Fibroblast of skin of right quadriceps (primary cell): ENCODE data around the gene MACROD1.

Experiments
- DNase-seq: peaks from one replicate; pipeline ENCODE4 v3.0.0-alpha.2; 2013

Gene MACROD1

DNA sequence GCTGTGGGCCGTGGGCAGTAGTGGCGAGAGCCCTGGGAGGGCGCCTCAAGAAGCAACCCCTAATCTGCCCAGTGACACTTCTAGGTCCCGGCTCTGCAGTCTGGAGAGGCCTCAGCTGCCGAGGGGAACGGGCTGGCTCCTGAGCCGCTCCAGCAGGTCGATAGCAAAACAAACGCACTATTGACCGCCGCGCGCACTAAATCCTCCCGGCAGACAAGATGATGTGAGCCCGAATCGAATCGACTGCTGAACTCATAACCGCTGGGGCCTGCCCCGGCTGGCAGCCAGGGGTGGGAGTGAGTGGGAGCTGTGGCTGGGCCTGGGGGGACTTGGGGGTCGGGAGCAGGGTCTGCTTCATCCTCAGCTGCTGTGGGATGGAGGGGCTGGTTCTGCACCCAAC lies 94.1 kb downstream of the MACROD1 start:
- DNase-seq, result no peak

GRCh38 chr11:64070314-64070681 lies 95.6 kb downstream of the MACROD1 start:
- no peak for DNase-seq

- no peak for DNase-seq
Observed at GRCh38 chr11:64069401-64070313, 96.3 kb downstream of the MACROD1 start.

GRCh38 chr11:64068705-64069400 lies 97.1 kb downstream of the MACROD1 start:
- no peak for DNase-seq

DNA sequence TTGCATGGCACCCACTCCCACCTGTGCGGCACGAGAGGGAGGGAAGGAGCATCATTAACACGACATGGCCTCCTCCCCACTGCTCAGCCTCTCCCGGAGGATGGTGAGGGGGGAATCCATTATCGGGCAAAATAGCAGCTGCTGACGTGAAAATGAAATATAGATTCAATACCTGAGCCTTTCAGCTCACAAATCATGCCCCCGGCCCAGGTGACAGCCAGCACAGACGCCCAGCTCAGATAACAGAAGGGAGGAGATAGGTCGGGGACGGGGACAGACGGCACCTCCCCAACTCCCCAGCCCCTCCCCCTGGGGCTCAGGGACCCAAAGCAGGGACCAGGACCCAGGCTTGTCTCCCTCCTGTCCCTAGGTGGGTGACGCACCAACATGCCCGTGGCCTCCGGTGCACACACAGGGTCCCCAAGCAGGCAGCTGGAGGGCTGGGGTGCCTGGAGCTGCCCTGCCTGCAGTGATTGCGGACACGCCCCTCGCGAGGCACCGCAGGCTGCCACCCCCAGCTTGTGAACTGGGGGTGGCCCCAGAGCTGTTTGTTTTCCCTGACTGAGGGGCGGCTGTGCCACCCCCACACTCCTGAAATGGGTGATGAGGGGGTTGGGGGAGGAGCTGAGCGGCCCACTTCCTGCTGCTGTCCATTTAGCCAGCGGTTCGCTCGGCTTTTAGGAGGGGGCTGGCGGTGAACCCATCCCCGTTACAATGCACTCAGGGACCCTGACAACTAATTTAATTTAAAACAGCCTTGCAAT lies 98.5 kb downstream of the MACROD1 start:
- no peak for DNase-seq

DNA sequence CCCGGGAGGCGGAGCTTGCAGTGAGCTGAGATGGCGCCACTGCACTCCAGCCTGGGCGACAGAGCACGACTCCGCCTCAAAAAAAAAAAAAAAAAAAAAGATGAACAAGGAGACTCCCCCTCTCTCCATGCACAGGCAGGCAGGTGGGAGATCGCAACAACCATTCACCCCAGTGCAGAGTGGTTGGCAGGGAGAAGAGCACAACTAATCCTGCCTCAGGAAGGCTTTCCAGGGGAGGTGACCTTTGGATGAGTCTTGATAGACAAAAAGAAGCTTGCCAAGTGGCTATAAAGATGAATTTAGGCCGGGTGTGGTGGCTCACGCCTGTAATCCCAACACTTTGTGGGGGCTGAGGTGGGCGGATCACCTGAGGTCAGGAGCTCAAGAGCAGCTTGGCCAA lies 100.2 kb downstream of the MACROD1 start:
- DNase-seq, result no peak

- no peak for DNase-seq
Observed at GRCh38 chr11:64065141-64065465, 100.8 kb downstream of the MACROD1 start.

DNA sequence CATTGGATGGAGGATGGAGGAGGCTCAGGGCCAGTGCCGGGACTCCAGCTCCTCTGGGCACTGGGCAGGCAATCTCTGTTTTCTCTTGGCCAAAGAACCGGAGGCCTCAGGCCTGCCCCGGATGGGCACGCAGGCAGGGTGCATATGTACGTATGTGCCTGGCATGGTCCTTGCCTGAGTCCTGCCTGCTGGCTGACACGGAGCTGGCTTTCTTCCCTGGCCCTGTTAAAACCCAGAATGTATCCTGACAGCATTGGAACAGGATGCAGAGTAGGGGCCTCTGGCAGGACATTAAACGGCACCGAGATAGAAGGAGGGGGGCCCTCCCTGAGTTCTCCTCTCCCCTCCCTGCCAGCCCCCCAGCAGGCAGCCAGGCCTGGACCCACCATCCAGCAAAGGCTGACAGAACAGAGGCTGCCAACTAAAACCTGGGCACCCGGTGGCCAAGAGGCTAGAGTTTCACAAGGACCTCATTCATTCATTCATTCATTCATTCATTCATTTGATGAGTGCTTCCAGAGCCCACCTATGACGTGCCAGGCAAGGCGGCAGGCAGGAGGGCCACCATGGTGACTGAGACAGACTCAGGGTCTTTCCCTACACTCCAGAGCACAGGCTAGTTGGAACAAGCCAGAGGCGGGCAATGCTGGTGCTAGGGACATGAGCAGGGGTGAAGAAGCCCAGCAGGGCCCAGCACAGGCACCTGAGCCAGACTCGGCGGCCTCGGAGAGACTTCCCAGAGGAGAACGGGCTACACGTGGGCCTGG lies 101.4 kb downstream of the MACROD1 start:
- no peak for DNase-seq

- DNase-seq, result no peak
Observed at GRCh38 chr11:64063777-64064176, 102.1 kb downstream of the MACROD1 start.

DNA sequence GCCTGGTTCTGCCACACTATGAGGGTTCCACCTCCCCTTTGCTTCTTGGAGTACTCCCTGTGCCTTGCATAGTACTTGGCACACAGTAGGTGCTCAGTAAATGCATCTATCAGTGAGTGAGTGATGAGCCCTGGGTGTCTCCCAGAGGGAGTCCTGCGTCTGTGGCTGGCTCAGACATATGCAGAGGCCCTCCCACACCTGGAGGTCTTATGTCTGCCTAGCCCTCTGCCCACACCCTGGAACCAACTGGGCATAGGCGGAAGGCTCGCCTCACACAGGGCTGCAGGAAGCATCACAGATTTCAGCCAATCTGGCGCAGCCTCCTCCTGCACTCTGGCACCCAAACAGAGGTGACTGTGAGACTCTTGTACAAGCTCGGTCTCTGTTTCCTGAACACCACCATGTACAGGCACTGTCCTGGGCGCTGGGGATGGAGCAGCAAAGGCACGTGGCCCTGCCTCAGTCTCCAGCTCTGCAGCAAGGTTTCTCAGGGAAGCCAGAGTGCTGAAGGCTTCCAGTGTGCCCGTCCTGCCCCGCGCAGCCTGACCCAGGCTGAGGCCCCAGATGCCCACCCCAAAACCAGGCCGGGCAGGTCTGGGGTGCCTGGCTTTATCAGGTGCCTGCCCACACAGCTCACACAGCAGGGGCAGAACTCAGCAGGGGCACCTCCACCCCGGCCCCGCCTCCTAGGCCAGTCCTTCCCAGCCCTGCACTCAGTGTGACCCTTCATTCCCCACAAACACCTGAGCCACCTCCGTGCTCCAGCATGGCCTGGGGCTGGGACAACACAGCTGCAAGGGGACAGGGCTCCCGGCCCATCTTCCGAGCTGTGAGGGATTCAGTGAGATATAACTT lies 103.5 kb downstream of the MACROD1 start:
- DNase-seq, result no peak

DNA sequence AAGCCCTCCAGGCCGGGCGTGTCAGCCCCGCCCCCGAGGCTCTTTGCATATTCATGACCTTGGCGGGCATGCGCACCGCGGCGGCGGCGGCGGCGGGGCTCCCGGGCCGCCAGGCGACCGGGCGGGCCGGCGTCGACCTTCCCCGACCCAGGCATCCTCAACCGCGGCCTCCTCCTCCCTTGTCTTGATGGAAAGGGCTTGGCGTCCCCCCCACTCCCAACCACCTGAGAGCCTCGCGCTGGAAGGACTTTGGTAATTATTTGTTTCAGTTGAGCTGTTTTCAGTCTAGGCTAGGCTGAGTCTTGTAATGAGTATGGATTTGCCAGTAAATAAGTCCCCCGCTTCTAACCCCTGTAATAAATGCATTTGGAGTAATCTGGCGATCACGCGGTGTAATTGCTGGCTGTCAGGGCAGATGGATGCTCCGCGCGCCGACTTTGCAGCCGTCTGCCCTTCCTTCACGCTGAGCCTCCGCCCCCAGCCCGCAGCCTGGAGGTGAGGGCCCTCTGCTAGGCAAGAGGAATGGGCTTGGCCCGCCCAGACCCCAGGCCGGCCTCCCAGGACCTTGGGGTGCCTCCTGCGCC lies 105.0 kb downstream of the MACROD1 start:
- DNase-seq, result peak; percentile 33

- no peak for DNase-seq
Observed at GRCh38 chr11:64060263-64060860, 105.6 kb downstream of the MACROD1 start.

- no peak for DNase-seq
Observed at GRCh38 chr11:64059339-64060140, 106.4 kb downstream of the MACROD1 start.

- no peak for DNase-seq
Observed at GRCh38 chr11:64058494-64058893, 107.4 kb downstream of the MACROD1 start.

DNA sequence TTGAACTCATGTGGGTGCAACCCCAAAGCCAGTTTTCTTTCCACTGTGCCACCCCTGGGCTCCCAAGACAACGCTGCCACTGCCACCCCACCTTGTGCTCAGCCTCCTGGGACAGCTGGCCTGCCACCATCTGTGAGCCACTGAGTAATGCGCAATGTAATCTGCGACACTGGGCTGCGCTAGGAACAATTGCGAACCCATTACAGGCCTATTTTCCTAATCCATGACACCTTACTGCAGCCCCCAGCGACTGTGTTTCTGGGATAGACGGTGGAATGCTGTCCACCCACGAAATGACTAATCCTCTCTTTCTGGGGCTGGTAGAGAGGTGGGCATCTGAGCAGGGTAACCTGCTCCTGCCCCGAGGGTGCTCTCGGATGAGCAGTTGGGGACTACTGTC lies 108.0 kb downstream of the MACROD1 start:
- DNase-seq, result no peak

DNA sequence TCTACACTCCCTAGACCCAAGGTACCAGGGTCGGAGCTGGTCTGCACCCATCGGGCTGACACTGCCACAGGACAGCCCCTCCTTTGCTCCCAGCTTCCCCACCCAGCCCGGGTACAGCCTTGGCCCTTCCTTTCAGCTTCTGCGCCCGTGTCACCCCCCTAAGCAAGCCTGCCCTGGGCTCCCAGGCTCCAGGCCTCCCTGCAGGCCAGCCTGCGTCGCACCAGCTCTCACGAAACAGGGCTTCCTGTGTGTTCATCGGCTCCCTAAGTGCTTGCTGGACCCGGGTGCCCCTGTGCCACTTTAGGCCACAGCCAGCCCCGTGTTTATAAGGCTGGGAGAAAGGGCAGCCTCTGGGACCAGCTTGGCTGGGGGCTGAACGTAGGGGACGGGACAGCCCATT lies 109.1 kb downstream of the MACROD1 start:
- no peak for DNase-seq

GRCh38 chr11:64056213-64056785 lies 109.6 kb downstream of the MACROD1 start:
- no peak for DNase-seq

GRCh38 chr11:64055077-64055476 lies 110.8 kb downstream of the MACROD1 start:
- DNase-seq, result no peak

- peak; percentile 21 for DNase-seq
Observed at GRCh38 chr11:64053699-64054098, 112.2 kb downstream of the MACROD1 start.
